Mesothelial cell of epicardium (in vitro differentiated cells): ENCODE measurements around the gene TRAPPC10. TPM values are rescaled to one million over a fixed set of nuclear protein-coding genes. Genes with fewer than 3 reads are reported as not detected.

Experiments used
- DNase-seq, 2 experiments: peaks; one replicate each; pipeline ENCODE4 v3.0.0; 2021; ENCODE audit warnings: low spot score in 2 of 2; ENCODE audit not compliant: unreplicated experiment in 2 of 2
- H3K27ac Mint-ChIP-seq: 2 replicates; pipeline ENCODE4 v1.8.0; 2021; ENCODE audit warnings: mixed read lengths
- H3K27me3 Mint-ChIP-seq: 2 replicates; pipeline ENCODE4 v1.8.0; 2021; ENCODE audit warnings: low read depth, mixed read lengths
- H3K36me3 Mint-ChIP-seq: 2 replicates; pipeline ENCODE4 v1.8.0; 2021; ENCODE audit warnings: mixed read lengths
- H3K4me1 Mint-ChIP-seq: 2 replicates; pipeline ENCODE4 v1.8.0; 2021; ENCODE audit warnings: mixed read lengths
- H3K4me3 Mint-ChIP-seq: 2 replicates; pipeline ENCODE4 v1.8.0; 2021; ENCODE audit warnings: mild to moderate bottlenecking, moderate library complexity, mixed read lengths
- H3K9me3 Mint-ChIP-seq: 2 replicates; pipeline ENCODE4 v1.8.0; 2021; ENCODE audit warnings: mixed read lengths
- total RNA-seq: library from RNA; stranded (reverse); gene quantifications from 3 replicates; pipeline ENCODE4 v1.2.1, GENCODE V29; 2021
- TF ChIP-seq, protein P1 (sequence below): fragments of 200-600 bp; sonication (generic); IDR thresholded peaks from one replicate; pipeline ENCODE4 v1.5.0; 2021; ENCODE audit warnings: antibody characterized with exemption; ENCODE audit not compliant: unreplicated experiment

The TRAPPC10 gene
- total RNA-seq, 1 donor from 2014 or later, result 34.5 TPM

DNA sequence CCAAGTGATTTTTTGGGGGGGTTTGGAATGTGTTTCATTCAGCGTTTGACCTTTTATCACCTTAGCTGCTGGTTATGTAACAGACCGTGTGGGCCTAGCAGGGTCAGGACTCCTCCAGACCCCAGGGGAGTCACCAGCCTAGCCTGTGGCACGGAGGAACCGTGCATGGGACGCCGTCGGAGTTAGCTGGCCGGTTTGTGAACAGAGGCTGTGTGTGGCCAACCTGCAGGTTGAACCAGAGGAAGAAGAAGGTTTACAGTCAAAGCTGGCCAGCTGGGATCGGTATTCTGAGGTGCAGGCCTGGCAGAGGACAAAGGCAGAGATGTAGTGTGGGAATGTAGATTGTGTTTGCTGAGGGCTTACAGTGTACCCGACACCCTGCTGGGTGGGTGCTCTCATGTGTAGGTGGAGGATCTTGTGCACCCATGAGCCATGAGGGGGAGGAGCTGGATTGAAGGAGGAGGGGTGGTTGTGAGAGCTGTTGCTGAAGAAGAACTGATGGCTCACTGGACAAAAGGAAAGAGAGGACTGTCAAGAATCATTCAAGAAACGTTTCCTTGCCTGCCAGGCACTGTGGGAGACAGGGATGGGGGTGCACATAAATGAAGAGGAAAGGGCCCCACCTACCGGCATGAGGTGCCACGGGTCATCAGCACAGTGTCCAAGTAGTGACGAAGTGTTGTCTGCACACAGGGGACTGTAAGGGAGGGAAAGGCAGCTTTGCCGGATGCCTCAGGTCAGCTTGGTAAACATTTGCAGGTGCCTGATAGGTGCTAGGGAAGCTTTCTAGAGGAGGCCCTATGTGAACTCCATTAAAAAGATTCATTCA, 55.1 kb downstream of the TRAPPC10 start:
- H3K4me1 Mint-ChIP-seq, result no peaks in the 10 kb centered on the region
- TF ChIP-seq, protein P1, sequence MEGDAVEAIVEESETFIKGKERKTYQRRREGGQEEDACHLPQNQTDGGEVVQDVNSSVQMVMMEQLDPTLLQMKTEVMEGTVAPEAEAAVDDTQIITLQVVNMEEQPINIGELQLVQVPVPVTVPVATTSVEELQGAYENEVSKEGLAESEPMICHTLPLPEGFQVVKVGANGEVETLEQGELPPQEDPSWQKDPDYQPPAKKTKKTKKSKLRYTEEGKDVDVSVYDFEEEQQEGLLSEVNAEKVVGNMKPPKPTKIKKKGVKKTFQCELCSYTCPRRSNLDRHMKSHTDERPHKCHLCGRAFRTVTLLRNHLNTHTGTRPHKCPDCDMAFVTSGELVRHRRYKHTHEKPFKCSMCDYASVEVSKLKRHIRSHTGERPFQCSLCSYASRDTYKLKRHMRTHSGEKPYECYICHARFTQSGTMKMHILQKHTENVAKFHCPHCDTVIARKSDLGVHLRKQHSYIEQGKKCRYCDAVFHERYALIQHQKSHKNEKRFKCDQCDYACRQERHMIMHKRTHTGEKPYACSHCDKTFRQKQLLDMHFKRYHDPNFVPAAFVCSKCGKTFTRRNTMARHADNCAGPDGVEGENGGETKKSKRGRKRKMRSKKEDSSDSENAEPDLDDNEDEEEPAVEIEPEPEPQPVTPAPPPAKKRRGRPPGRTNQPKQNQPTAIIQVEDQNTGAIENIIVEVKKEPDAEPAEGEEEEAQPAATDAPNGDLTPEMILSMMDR, result no peak
- H3K27me3 Mint-ChIP-seq, result no peaks in the 10 kb centered on the region
- H3K9me3 Mint-ChIP-seq, result no peaks in the 10 kb centered on the region
- peak overlapping the region; percentile 33 for H3K27ac Mint-ChIP-seq
- no peak overlapping the region for H3K4me3 Mint-ChIP-seq
- H3K36me3 Mint-ChIP-seq, result peaks cover 8% of the 10 kb centered on the region
- no peak for DNase-seq

DNA sequence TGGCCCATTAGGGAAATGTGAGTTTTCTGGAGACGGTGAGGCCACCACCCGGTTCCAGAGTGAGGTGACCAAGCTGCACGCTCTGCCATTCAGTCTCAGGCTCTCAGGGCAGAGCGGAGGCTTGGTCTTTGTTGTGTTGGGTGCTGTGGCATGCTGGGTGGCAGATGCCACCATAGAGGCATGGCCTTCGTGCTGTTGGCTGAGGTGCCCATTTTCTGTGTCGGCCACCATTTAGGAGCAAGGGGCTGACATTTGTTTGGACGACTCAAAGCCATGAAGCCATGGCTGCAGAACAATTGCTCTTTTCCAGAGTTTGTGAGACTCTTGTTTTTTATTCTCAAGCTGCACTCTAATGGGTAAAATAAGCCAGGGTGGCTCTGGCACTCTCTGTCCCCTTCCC, 58.3 kb downstream of the TRAPPC10 start:
- Mint-ChIP-seq H3K4me3 (no peak overlapping the region), H3K36me3 (peaks cover 10% of the 10 kb centered on the region), H3K27me3 (no peaks in the 10 kb centered on the region), H3K9me3 (no peaks in the 10 kb centered on the region), H3K27ac (no peak overlapping the region), H3K4me1 (no peaks in the 10 kb centered on the region)
- no peak for DNase-seq
- TF ChIP-seq, protein P1, result no peak

DNA sequence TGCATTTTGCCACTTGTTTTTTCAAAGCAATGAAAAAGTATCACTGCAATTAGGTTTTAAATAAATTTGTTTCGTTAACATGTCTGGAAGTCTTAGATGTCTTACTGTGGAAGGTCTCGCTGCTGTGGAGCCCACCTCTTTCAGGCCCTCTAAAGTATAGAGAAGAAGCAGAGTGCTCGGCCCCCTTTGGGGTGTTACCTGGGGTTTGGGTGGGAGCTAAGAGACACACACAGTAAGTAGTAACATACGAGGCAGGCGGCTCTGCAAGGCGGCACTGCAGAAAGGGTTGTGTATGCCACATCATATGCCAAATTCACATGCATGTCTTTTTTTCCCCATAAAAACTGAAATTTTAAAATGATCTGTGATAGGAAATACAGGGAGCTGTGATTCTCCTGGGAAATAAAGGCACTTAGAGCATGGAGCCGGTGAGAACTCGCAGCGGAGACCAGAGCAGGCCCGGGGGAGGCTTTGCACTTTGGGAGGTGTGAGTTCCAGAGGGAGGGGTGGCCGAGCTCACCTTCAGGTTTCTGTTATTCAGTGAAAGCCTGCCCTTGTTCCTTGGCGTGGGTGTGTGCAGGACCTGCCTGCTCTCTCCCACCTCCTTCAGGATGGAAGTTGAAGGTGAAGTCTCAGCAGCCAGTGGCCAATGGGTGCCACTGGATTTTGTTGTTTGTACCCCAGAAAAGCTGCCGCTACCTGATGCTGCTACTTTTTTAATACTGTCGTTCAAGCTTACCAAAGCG, 59.4 kb downstream of the TRAPPC10 start:
- Mint-ChIP-seq H3K9me3 (no peaks in the 10 kb centered on the region), H3K27me3 (no peaks in the 10 kb centered on the region), H3K4me1 (no peaks in the 10 kb centered on the region), H3K36me3 (peaks cover 14% of the 10 kb centered on the region), H3K27ac (no peak overlapping the region), H3K4me3 (no peak overlapping the region)
- TF ChIP-seq, protein P1, result no peak
- DNase-seq, result no peak

DNA sequence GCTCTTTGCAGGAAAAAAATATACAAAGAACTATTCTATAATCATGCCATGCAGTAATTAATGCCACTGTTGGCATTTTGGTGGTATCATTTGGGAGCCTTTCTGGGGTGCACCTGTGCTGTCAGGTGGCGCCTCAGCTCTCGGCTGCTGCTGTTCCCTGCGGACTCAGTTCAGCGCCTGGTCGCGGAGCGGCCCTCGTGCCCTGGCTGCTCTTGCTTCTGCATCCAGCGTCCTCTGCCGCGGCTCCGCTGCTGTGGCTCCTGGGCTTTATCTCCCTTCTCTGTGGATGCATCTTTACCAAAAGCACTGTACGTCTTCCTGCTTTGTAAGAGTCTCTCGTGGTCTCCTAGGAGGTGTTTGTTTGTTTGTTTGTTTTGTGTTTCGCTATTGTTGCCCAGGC, 60.0 kb downstream of the TRAPPC10 start:
- Mint-ChIP-seq H3K9me3 (no peaks in the 10 kb centered on the region), H3K27me3 (no peaks in the 10 kb centered on the region), H3K4me3 (no peak overlapping the region), H3K36me3 (peaks cover 18% of the 10 kb centered on the region), H3K4me1 (no peaks in the 10 kb centered on the region), H3K27ac (no peak overlapping the region)
- DNase-seq, result no peak
- TF ChIP-seq, protein P1, result no peak

DNA sequence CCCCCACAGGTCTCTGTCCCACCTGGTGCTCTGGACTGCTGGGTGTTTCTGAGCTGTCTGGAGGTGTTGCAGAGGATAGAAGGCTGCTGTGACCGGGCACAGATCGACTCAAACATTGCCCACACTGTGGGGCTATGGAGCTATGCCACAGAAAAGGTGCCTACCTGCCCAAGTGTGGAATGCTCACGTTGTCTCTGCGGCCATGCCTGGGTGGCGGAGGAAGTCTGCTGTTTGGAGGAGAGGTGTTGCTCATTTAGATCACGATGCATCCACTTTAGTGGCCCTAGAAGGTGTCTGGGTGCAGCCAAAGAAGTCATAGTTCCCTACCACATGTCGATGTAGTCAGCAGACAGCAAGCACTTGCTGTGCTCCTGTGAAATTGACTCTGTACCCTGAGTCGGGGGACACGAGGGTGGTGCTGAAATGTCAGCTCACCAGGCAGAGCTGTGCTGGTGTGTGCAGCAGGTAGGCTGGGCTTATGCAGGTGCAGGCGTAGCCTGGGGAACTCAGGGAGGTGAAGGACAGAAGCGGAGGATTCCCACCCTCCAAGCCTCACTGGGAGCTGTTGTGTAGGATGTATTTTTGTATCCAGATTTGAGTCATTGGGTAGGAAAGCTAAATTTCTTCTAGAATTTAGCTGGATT, 62.3 kb downstream of the TRAPPC10 start:
- no peaks in the 10 kb centered on the region for H3K9me3 Mint-ChIP-seq
- no peaks in the 10 kb centered on the region for H3K4me1 Mint-ChIP-seq
- TF ChIP-seq, protein P1, result no peak
- no peak for DNase-seq
- peaks cover 23% of the 10 kb centered on the region for H3K36me3 Mint-ChIP-seq
- H3K27ac Mint-ChIP-seq, result no peak overlapping the region
- H3K4me3 Mint-ChIP-seq, result no peak overlapping the region
- H3K27me3 Mint-ChIP-seq, result no peaks in the 10 kb centered on the region
